GM12878 (cell line): ENCODE data around the gene EEFSEC. TPM values are rescaled to one million over a fixed set of nuclear protein-coding genes. Genes with fewer than 3 reads are reported as not detected.

ENCODE experiments used
- ATAC-seq: fragments of 200-7000 bp; cut with Tn5 transposase; 3 replicates; pipeline ENCODE4 v1.9.1; 2020; ENCODE audit warnings: mild to moderate bottlenecking, moderate library complexity
- BruUV-seq: library from RNA; stranded (reverse); fragments of 400-500 nt; replicated peaks from 2 replicates; lab custom pipeline; 2021; lab: Mats Ljungman, UMichigan
- CTCF ChIA-PET: fragments of 300-600 bp; sonication (Branson Sonifier 250); formaldehyde crosslinking; extraction: SDS; loops from one replicate; lab custom pipeline; 2021; ENCODE audit warnings: inconsistent platforms; lab: Yijun Ruan, JAX
- POLR2A ChIA-PET: fragments of 350-600 bp; formaldehyde crosslinking; extraction: SDS; loops from one replicate; lab custom pipeline; 2021; ENCODE audit warnings: inconsistent platforms; lab: Charles Lee
- RAD21 ChIA-PET: fragments of 300-600 bp; sonication (Branson Sonifier 250); formaldehyde crosslinking; loops from one replicate; lab custom pipeline; 2023; ENCODE audit warnings: antibody characterized with exemption; ENCODE audit not compliant: unreplicated experiment; lab: Charles Lee
- SMC1A ChIA-PET: fragments of 300-600 bp; sonication (Branson Sonifier 250); formaldehyde crosslinking; loops from one replicate; lab custom pipeline; 2023; ENCODE audit not compliant: unreplicated experiment, uncharacterized antibody; lab: Charles Lee
- DNase-seq: peaks from one replicate; pipeline ENCODE4 v3.0.0-alpha.2; 2011; ENCODE audit warnings: low read depth, low spot score
- FAIRE-seq: peaks from 3 replicates; lab custom pipeline; 2011; peaks lifted over from hg19 to GRCh38; lab: Jason Lieb, UNC
- H2AFZ ChIP-seq: 2 replicates; pipeline ENCODE4 v1.6.0; 2011; ENCODE audit warnings: low read depth, low read length, control low read depth; ENCODE audit not compliant: control insufficient read depth
- H3K27ac ChIP-seq: 2 replicates; pipeline ENCODE4 v1.5.1; 2011; ENCODE audit warnings: control low read depth; ENCODE audit not compliant: control insufficient read depth, insufficient read depth
- H3K27me3 ChIP-seq, 2 experiments: replicated peaks in 1 of 2; 2 replicates each; pipeline versions ENCODE4 v1.6.0 to v1.6.1; 2011; ENCODE audit warnings: low read length in 1 of 2; ENCODE audit not compliant: control insufficient read depth in 2 of 2, insufficient read depth in 2 of 2
- H3K36me3 ChIP-seq, 2 experiments: 2 replicates each; pipeline ENCODE4 v1.5.1; 2011; ENCODE audit warnings: low read length in 1 of 2; ENCODE audit not compliant: control insufficient read depth in 2 of 2, insufficient read depth in 2 of 2
- H3K4me1 ChIP-seq: 2 replicates; pipeline ENCODE4 v1.6.1; 2011; ENCODE audit warnings: mild to moderate bottlenecking, low read length, moderate library complexity, mixed read lengths; ENCODE audit not compliant: control insufficient read depth, insufficient read depth
- H3K4me2 ChIP-seq: 2 replicates; pipeline ENCODE4 v1.6.0; 2011; ENCODE audit warnings: control low read depth; ENCODE audit not compliant: control insufficient read depth, insufficient read depth
- H3K4me3 ChIP-seq: fragments of 200-600 bp; sonication (generic); 2 replicates; pipeline ENCODE4 v1.5.1; 2016
- H3K79me2 ChIP-seq: 2 replicates; pipeline ENCODE4 v1.6.0; 2011; ENCODE audit warnings: low read length; ENCODE audit not compliant: control insufficient read depth, insufficient read depth
- H3K9ac ChIP-seq: 2 replicates; pipeline ENCODE4 v1.8.0; 2011; ENCODE audit warnings: low read length, control low read depth, mixed read lengths; ENCODE audit not compliant: control insufficient read depth, insufficient read depth
- H3K9me3 ChIP-seq: replicated peaks from 3 replicates; pipeline ENCODE4 v1.5.1; 2011; ENCODE audit warnings: mild to moderate bottlenecking, low read length; ENCODE audit not compliant: control insufficient read depth, insufficient read depth
- H4K20me1 ChIP-seq: 2 replicates; pipeline ENCODE4 v1.6.0; 2011; ENCODE audit not compliant: control insufficient read depth, insufficient read depth
- IKZF2 ChIP-seq, 2 experiments: fragments of 450-650 bp; IDR thresholded peaks; 2 replicates each; pipeline ENCODE4 v1.6.1; 2017; ENCODE audit warnings: mild to moderate bottlenecking in 2 of 2, moderate library complexity in 2 of 2
- MTA3 ChIP-seq: IDR thresholded peaks from 2 replicates; pipeline ENCODE4 v1.6.1; 2012; ENCODE audit warnings: low read length, inconsistent platforms, borderline replicate concordance
- MYC ChIP-seq: IDR thresholded peaks from 2 replicates; pipeline ENCODE4 v1.6.1; 2011; ENCODE audit warnings: mild to moderate bottlenecking, low read length, moderate library complexity, inconsistent platforms; ENCODE audit not compliant: insufficient read depth, insufficient replicate concordance, insufficient read length, severe bottlenecking
- NR2F1 ChIP-seq: fragments of 450-650 bp; conservative IDR thresholded peaks from 2 replicates; pipeline ENCODE4 v1.6.1; 2017; ENCODE audit warnings: mild to moderate bottlenecking
- PAX5 ChIP-seq: IDR thresholded peaks from 2 replicates; pipeline ENCODE4 v1.6.1; 2011; ENCODE audit warnings: low read depth, low read length, borderline replicate concordance
- SMAD5 ChIP-seq: IDR thresholded peaks from 2 replicates; pipeline ENCODE4 v1.6.1; 2016; ENCODE audit warnings: antibody characterized with exemption, low read depth
- SMC3 ChIP-seq: IDR thresholded peaks from 2 replicates; pipeline ENCODE4 v1.6.1; 2011; ENCODE audit warnings: low read length, improper control_type of control experiment, borderline replicate concordance
- TCF12 ChIP-seq: IDR thresholded peaks from 2 replicates; pipeline ENCODE4 v1.6.1; 2011; ENCODE audit warnings: low read depth, mild to moderate bottlenecking, low read length
- USF1 ChIP-seq: IDR thresholded peaks from 2 replicates; pipeline ENCODE4 v1.6.1; 2011; ENCODE audit warnings: borderline replicate concordance, low read depth, mild to moderate bottlenecking, moderate library complexity, mixed read lengths, low read length; ENCODE audit not compliant: insufficient read depth; ENCODE audit errors: extremely low read length
- ZNF207 ChIP-seq: fragments of 450-650 bp; IDR thresholded peaks from 2 replicates; pipeline ENCODE4 v1.6.1; 2014; ENCODE audit warnings: antibody characterized with exemption, mild to moderate bottlenecking, borderline replicate concordance
- ZNF687 ChIP-seq: fragments of 450-650 bp; IDR thresholded peaks from 2 replicates; pipeline ENCODE4 v1.6.1; 2017; ENCODE audit warnings: mild to moderate bottlenecking, moderate library complexity
- WGBS: methylation state at CpG from one replicate; pipeline ENCODE4 v1.1.6; 2016; ENCODE audit warnings: low lambda C conversion rate; ENCODE audit not compliant: insufficient replicate concordance, insufficient coverage; ENCODE audit errors: missing lambda C conversion rate; 5-methylcytosine and 5-hydroxymethylcytosine counted together
- in situ Hi-C: fragments of 300-500 bp; cut with MboI; formaldehyde crosslinking; loops from 9 replicates; pipeline ENCODE4 v1.14.3; 2018; ENCODE audit warnings: mixed read lengths
- intact Hi-C: fragments of 100-400 bp; cut with micrococcal nuclease; formaldehyde crosslinking; loops from one replicate; pipeline ENCODE4 v1.14.2; 2022; ENCODE audit not compliant: unreplicated experiment
- polyA plus RNA-seq, 11 experiments: library from polyadenylated mRNA; depleted of rRNA in 4 of 11; unstranded in 6 of 11; stranded (reverse) in 5 of 11; fragments of >200 nt; fragmentation: Nextera tagmentation in 4 of 11; fragmentation: Illumina TruSeq in 1 of 11; extraction: Ambion mirVana in 4 of 11; extraction: Trizol in 1 of 11; gene quantifications; 1 replicate in 1 of 11; 2 replicates in 10 of 11; pipeline versions ENCODE4 v1.2.1 to v1.2.3, GENCODE V29; 2011 to 2016; ENCODE audit warnings: inconsistent platforms in 2 of 11, missing spikeins in 2 of 11, low read depth in 1 of 11
- total RNA-seq, 4 experiments: library from RNA; depleted of rRNA in 3 of 4; stranded (reverse); fragments of >200 nt in 3 of 4; fragmentation: Illumina TruSeq in 1 of 4; extraction: Trizol in 1 of 4; gene quantifications; 2 replicates each; pipeline versions ENCODE4 v1.2.1 to v1.2.3, GENCODE V29; 2013 to 2021
- TF ChIP-seq, protein P1 (sequence below): fragments of 450-650 bp; IDR thresholded peaks from 2 replicates; pipeline ENCODE4 v1.6.1; 2014; ENCODE audit warnings: mild to moderate bottlenecking
- TF ChIP-seq, protein P2 (sequence below): fragments of 450-650 bp; IDR thresholded peaks from 2 replicates; pipeline ENCODE4 v1.6.1; 2017; ENCODE audit warnings: antibody characterized with exemption, mild to moderate bottlenecking, moderate library complexity

EEFSEC gene
- total and polyA plus RNA-seq, 10 of the 15 experiments (the other 5 are each of a cell fraction or from before 2014, with no cell fraction given), result 0.29 to 29.1 (median 16.1) TPM

DNA sequence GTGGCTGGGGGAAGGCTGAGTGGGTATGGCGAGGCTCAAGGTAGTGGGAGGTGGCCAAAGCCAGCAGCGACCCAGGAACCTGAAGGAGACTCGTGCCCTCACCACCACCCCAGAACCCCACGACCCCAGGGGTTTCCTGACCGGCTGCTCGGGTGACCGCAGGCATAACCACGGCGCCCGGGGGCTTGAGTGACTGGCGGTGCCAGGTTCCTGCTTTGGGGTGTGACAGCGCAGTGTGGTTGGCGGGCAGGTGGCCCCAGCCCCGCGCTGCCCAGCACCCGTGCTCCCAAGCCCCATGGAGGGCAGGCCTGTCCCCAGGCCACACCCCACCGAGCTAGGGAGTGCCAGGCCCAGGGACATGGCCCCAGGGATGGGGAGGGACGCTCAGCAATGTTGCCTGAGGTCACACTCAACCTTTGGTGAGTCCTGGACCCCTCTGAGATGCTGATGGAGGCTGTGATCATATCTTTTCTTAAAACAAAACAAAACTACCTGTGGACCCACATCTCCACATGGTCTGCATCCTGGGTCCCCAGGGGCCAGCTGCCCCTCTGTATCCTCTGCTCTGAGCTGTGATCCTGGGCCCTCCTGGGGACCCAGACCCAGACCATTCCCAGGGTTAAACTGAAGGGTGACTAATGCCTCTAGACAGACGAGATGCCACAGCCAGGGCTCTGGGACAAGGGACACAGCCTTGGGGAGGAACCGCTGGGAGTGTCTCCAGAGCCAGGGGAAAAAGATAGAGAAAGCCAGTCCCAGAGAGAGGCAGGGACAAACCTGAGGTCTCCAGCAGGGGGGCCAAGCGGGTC, 300.4 kb downstream of the EEFSEC start (continued):
- TF ChIP-seq USF1 (no peak), SMAD5 (no peak), ZNF207 (no peak)
- TF ChIP-seq, protein P1, sequence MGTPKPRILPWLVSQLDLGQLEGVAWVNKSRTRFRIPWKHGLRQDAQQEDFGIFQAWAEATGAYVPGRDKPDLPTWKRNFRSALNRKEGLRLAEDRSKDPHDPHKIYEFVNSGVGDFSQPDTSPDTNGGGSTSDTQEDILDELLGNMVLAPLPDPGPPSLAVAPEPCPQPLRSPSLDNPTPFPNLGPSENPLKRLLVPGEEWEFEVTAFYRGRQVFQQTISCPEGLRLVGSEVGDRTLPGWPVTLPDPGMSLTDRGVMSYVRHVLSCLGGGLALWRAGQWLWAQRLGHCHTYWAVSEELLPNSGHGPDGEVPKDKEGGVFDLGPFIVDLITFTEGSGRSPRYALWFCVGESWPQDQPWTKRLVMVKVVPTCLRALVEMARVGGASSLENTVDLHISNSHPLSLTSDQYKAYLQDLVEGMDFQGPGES, result no peak
- TF ChIP-seq, all 136 proteins: peak for 0

DNA sequence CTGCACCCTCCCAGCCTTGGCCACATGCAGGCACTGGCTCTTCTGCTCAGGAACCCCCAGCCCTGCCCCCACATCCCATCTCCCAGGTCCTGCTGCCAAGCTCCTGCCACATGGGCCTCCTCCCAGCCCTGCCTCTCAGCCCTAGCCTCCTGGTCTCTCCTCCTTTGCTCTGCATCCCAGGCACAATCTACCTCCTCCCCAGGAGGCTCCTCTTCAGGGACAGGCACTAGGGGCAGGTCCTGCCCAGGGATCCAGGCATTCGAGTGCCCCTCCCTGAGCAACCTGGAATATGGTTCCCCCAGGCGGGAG, 301.0 kb downstream of the EEFSEC start:
- WGBS, result 27% methylated on average over 2 of the region's 2 CpGs
- ChIA-PET RAD21 (no interaction called here), SMC1A (no interaction called here), POLR2A (no interaction called here), CTCF (no interaction called here)
- H3K27me3 ChIP-seq, result peaks cover 3 to 5% of the 10 kb centered on the region in 2 experiments
- in situ Hi-C loops (no loop called here), intact Hi-C loops (no loop called here)
- no peaks in the 10 kb centered on the region for H3K79me2 ChIP-seq
- H3K36me3 ChIP-seq, result no peaks in the 10 kb centered on the region
- FAIRE-seq, result no peak
- H3K9me3 ChIP-seq, result no peaks in the 10 kb centered on the region; the same call in 2 of the 3 replicates
- H3K27ac ChIP-seq, result no peak overlapping the region
- H3K9ac ChIP-seq, result no peak overlapping the region
- H3K4me3 ChIP-seq, result no peak overlapping the region
- H3K4me2 ChIP-seq, result no peak overlapping the region
- no peak overlapping the region for H2AFZ ChIP-seq
- DNase-seq, result no peak
- no peaks in the 10 kb centered on the region for H4K20me1 ChIP-seq
- BruUV-seq, result no TSS peak
- ATAC-seq, result no peak
- no peaks in the 10 kb centered on the region for H3K4me1 ChIP-seq
- TF ChIP-seq PAX5 (no peak), ZNF687 (no peak), SMC3 (no peak), MYC (no peak), MTA3 (no peak), NR2F1 (no peak), IKZF2 (IDR thresholded peaks at IDR 0.05) (no peak), TCF12 (no peak)
- TF ChIP-seq, protein P2, sequence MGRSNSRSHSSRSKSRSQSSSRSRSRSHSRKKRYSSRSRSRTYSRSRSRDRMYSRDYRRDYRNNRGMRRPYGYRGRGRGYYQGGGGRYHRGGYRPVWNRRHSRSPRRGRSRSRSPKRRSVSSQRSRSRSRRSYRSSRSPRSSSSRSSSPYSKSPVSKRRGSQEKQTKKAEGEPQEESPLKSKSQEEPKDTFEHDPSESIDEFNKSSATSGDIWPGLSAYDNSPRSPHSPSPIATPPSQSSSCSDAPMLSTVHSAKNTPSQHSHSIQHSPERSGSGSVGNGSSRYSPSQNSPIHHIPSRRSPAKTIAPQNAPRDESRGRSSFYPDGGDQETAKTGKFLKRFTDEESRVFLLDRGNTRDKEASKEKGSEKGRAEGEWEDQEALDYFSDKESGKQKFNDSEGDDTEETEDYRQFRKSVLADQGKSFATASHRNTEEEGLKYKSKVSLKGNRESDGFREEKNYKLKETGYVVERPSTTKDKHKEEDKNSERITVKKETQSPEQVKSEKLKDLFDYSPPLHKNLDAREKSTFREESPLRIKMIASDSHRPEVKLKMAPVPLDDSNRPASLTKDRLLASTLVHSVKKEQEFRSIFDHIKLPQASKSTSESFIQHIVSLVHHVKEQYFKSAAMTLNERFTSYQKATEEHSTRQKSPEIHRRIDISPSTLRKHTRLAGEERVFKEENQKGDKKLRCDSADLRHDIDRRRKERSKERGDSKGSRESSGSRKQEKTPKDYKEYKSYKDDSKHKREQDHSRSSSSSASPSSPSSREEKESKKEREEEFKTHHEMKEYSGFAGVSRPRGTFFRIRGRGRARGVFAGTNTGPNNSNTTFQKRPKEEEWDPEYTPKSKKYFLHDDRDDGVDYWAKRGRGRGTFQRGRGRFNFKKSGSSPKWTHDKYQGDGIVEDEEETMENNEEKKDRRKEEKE, result no peak
